Esophagus muscularis mucosa (tissue), 4 donors: ENCODE measurements around the gene ZNF793.

ENCODE experiments used
- EP300 ChIP-seq: sonication (generic); formaldehyde crosslinking; IDR thresholded peaks from one replicate; pipeline ENCODE4 v1.6.1; 2017; ENCODE audit warnings: antibody characterized with exemption
- POLR2AphosphoS5 ChIP-seq, 2 donors: sonication (generic); formaldehyde crosslinking; IDR thresholded peaks; one replicate each; pipeline ENCODE4 v1.6.1; 2017; ENCODE audit warnings: antibody characterized with exemption in 2 of 2
- TF ChIP-seq, protein P1 (sequence below), 3 experiments: fragments of 200-600 bp in 2 of 3; fragments of 450-650 bp in 1 of 3; sonication (generic) in 2 of 3; IDR thresholded peaks; one replicate each; pipeline ENCODE4 v1.5.1; 2017 to 2019; ENCODE audit warnings: antibody characterized with exemption in 3 of 3, mild to moderate bottlenecking in 2 of 3, moderate library complexity in 1 of 3

DNA sequence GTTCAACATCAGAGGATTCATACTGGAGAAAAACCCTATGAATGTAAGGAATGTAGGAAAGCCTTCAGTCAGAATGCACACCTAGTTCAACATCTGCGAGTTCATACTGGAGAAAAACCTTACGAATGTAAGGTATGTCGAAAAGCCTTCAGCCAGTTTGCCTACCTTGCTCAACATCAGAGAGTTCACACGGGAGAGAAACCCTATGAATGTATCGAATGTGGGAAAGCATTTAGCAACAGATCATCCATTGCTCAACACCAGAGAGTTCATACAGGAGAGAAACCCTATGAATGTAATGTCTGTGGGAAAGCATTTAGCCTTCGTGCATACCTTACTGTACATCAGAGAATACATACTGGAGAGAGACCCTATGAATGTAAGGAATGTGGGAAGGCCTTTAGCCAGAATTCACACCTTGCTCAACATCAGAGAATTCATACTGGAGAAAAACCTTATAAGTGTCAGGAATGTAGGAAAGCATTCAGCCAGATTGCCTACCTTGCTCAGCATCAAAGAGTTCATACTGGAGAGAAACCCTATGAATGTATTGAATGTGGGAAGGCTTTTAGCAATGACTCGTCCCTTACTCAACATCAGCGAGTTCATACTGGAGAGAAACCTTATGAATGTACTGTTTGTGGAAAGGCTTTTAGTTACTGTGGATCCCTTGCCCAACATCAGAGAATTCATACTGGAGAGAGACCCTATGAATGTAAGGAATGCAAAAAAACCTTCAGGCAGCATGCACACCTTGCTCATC lies 22.2 kb upstream of the ZNF793 start:
- TF ChIP-seq, protein P1, sequence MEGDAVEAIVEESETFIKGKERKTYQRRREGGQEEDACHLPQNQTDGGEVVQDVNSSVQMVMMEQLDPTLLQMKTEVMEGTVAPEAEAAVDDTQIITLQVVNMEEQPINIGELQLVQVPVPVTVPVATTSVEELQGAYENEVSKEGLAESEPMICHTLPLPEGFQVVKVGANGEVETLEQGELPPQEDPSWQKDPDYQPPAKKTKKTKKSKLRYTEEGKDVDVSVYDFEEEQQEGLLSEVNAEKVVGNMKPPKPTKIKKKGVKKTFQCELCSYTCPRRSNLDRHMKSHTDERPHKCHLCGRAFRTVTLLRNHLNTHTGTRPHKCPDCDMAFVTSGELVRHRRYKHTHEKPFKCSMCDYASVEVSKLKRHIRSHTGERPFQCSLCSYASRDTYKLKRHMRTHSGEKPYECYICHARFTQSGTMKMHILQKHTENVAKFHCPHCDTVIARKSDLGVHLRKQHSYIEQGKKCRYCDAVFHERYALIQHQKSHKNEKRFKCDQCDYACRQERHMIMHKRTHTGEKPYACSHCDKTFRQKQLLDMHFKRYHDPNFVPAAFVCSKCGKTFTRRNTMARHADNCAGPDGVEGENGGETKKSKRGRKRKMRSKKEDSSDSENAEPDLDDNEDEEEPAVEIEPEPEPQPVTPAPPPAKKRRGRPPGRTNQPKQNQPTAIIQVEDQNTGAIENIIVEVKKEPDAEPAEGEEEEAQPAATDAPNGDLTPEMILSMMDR (IDR thresholded peaks at IDR 0.05): no peak
- TF ChIP-seq EP300: no peak
- no peak for TF ChIP-seq POLR2AphosphoS5 (IDR thresholded peaks at IDR 0.05)
